ENCODE results near the gene RPAP3. TPM values are rescaled to one million over a fixed set of nuclear protein-coding genes. Genes with fewer than 3 reads are reported as not detected.

Gene RPAP3
- total and polyA plus RNA-seq, 12 donors: 4.8 to 28.0 (median 20.9) TPM

DNA sequence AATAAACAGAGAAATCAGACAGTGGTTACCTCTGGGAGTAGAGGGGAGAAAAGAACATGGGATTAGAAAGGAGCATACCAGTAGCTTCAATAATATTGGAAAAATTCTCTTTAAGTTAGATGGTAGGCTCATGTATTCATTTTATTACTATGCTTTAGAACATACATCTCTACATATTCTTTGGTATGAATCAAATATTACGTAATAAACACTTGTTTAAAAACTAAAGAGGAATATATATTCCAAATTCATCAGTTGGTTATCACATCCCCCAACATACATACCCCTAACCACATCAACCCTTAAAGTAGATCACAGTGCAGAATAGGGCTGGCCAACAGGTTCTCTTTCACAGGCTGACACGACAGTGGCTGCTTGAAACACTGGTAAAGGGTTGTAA lies 5.6 kb downstream of the RPAP3 start:
- Histone ChIP-seq H3K36me3 (peaks cover 0 to 70% (median 14%) of the 10 kb centered on the region in 9 donors), H3K27me3 (no peaks in the 10 kb centered on the region), H3K4me3 (no peak overlapping the region), H3K27ac (no peak overlapping the region), H3K9me3 (no peaks in the 10 kb centered on the region), H3K4me1 (peaks cover 3 to 22% (median 7%) of the 10 kb centered on the region in 9 donors)
- intact Hi-C loops (cut with DNase I): loop anchor here in 1 of 10 donors (10.0 kb wide), 1 partner anchor 385 kb away; no protein-coding TSS in a partner anchor
- DNase-seq (no peak), ATAC-seq (no peak)
- 95% methylated on average over 2 of the region's 2 CpGs for WGBS, 2 donors
- TF ChIP-seq, protein P1, sequence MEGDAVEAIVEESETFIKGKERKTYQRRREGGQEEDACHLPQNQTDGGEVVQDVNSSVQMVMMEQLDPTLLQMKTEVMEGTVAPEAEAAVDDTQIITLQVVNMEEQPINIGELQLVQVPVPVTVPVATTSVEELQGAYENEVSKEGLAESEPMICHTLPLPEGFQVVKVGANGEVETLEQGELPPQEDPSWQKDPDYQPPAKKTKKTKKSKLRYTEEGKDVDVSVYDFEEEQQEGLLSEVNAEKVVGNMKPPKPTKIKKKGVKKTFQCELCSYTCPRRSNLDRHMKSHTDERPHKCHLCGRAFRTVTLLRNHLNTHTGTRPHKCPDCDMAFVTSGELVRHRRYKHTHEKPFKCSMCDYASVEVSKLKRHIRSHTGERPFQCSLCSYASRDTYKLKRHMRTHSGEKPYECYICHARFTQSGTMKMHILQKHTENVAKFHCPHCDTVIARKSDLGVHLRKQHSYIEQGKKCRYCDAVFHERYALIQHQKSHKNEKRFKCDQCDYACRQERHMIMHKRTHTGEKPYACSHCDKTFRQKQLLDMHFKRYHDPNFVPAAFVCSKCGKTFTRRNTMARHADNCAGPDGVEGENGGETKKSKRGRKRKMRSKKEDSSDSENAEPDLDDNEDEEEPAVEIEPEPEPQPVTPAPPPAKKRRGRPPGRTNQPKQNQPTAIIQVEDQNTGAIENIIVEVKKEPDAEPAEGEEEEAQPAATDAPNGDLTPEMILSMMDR (IDR thresholded peaks at IDR 0.05): no peak

DNA sequence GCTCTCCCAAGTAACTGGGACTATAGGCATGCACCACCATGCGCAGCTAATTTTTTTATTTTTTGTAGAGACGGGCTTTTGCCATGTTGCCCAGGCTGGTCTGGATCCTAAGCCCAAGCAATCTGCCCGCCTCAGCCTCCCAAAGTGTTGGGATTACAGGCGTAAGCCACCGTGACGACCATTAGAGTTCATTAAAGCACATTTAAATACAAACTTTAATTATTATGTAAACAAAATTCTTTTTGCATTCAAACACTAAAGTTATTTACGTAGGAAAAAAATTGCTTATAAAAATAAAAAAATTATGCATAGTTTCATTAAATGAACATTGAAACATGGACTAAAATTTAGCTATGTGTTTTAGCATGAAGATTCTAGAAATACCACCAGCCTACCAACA lies 7.2 kb downstream of the RPAP3 start:
- no peak for ATAC-seq
- TF ChIP-seq, protein P1 (IDR thresholded peaks at IDR 0.05): no peak
- intact Hi-C loops (cut with DNase I): no loop called here
- H3K36me3 ChIP-seq: peaks cover 0 to 86% (median 18%) of the 10 kb centered on the region in 9 donors
- peaks cover 0 to 5% (median 0%) of the 10 kb centered on the region in 11 donors for H3K9me3 ChIP-seq
- DNase-seq: no peak
- no peak overlapping the region for H3K27ac ChIP-seq
- H3K27me3 ChIP-seq: no peaks in the 10 kb centered on the region
- H3K4me1 ChIP-seq: peaks cover 0 to 11% (median 3%) of the 10 kb centered on the region in 9 donors
- H3K4me3 ChIP-seq: no peak overlapping the region
- 94 to 95% methylated on average over 7 of the region's 7 CpGs for WGBS, 2 donors

DNA sequence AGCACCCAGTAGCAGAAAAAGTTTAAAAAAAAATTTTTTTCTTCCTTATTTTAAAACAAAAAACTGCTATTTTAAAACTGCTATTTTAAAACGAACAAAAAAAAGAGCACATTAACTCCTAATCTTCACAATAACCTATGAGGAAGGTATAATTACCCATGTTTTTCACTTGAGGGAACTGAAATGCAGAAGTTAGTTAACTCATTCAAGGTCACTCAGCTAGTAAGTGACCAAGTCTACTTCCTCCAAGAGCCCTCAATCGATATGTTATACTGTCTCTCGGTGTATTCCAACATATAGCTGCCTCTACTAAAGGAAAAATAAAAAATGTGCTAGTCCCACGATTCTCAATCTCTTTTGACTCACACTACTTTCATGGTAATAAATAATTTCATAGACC lies 7.8 kb downstream of the RPAP3 start:
- peaks cover 0 to 11% (median 0%) of the 10 kb centered on the region in 9 donors for H3K4me1 ChIP-seq
- H3K36me3 ChIP-seq: peaks cover 0 to 92% (median 20%) of the 10 kb centered on the region in 9 donors
- DNase-seq (no peak), ATAC-seq (no peak)
- intact Hi-C loops (cut with DNase I): no loop called here
- no peak overlapping the region for H3K27ac ChIP-seq
- TF ChIP-seq, protein P1 (IDR thresholded peaks at IDR 0.05): no peak
- H3K4me3 ChIP-seq: no peak overlapping the region
- no peaks in the 10 kb centered on the region for H3K27me3 ChIP-seq
- peaks cover 0 to 5% (median 0%) of the 10 kb centered on the region in 11 donors for H3K9me3 ChIP-seq
- WGBS, 2 donors: 84 to 87% methylated on average over 4 of the region's 4 CpGs

DNA sequence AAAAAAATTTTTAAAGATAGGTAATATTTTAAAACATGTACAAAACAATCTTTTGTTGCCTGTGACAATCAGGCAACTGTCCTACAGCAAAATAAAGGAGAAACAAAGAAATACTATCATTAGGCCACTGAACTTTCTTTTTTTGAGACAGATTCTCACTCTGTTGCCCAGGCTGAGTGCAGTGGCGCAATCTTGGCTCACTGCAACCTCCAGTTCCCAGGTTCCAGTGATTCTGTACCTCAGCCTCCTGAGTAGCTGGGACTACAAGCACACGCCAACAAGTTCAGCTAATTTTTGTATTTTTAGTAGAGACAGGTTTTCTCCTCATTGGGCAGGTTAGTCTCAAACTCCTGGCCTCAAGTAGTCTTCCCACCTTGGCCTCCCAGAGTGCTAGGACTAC lies 16.6 kb downstream of the RPAP3 start:
- H3K4me1 ChIP-seq: no peaks in the 10 kb centered on the region

More for the DNA sequence above, 16.6 kb downstream of the RPAP3 start:
- Histone ChIP-seq H3K27ac (no peak overlapping the region), H3K4me3 (no peak overlapping the region), H3K27me3 (no peaks in the 10 kb centered on the region), H3K9me3 (no peaks in the 10 kb centered on the region), H3K36me3 (peaks cover 0 to 89% (median 12%) of the 10 kb centered on the region in 9 donors)
- ATAC-seq (no peak), DNase-seq (no peak)
- TF ChIP-seq, protein P1 (IDR thresholded peaks at IDR 0.05): no peak
- intact Hi-C loops (cut with DNase I): loop anchor here in 4 of 10 donors (5.0 kb wide), 1 partner anchor 657 kb away; no protein-coding TSS in a partner anchor
- WGBS, 2 donors: 95 to 97% methylated on average over 2 of the region's 2 CpGs

All from heart right ventricle (tissue), 16 donors.